Loucy (cell line): ENCODE data around the gene AGK.

Experiments used
- H2AFZ ChIP-seq: fragments of 200-600 bp; sonication (generic); 2 replicates; pipeline ENCODE4 v1.6.0; 2016; ENCODE audit warnings: antibody characterized with exemption, mild to moderate bottlenecking, low read length, moderate library complexity
- H3F3A ChIP-seq: fragments of 200-600 bp; 2 replicates; pipeline ENCODE4 v1.6.0; 2016; ENCODE audit warnings: antibody characterized with exemption, low read depth, mild to moderate bottlenecking
- H3K27me3 ChIP-seq: fragments of 200-600 bp; sonication (generic); 2 replicates; pipeline ENCODE4 v1.6.1; 2014; ENCODE audit warnings: low read length, mild to moderate bottlenecking; ENCODE audit not compliant: insufficient read depth, poor library complexity, severe bottlenecking
- H3K36me3 ChIP-seq: fragments of 200-600 bp; sonication (generic); 2 replicates; pipeline ENCODE4 v1.6.1; 2016; ENCODE audit warnings: low read length; ENCODE audit not compliant: insufficient read depth
- H3K4me1 ChIP-seq: fragments of 200-600 bp; sonication (generic); 2 replicates; pipeline ENCODE4 v1.5.1; 2014; ENCODE audit warnings: low read length, mild to moderate bottlenecking; ENCODE audit not compliant: insufficient read depth, poor library complexity, severe bottlenecking
- H3K4me2 ChIP-seq: fragments of 200-600 bp; sonication (generic); 2 replicates; pipeline ENCODE4 v1.6.0; 2014; ENCODE audit warnings: antibody characterized with exemption, low read length, low read depth, mild to moderate bottlenecking; ENCODE audit not compliant: poor library complexity, severe bottlenecking
- H3K4me3 ChIP-seq: fragments of 200-600 bp; sonication (generic); 2 replicates; pipeline ENCODE4 v1.5.1; 2014; ENCODE audit warnings: low read length, mild to moderate bottlenecking, mixed read lengths; ENCODE audit not compliant: poor library complexity, severe bottlenecking
- H3K79me2 ChIP-seq: fragments of 200-600 bp; sonication (generic); 2 replicates; pipeline ENCODE4 v1.6.1; 2014; ENCODE audit warnings: low read length; ENCODE audit not compliant: insufficient read depth
- H3K9ac ChIP-seq: fragments of 200-600 bp; sonication (generic); 2 replicates; pipeline ENCODE4 v1.6.0; 2014; ENCODE audit warnings: mild to moderate bottlenecking, low read depth, low read length, moderate library complexity; ENCODE audit not compliant: poor library complexity, severe bottlenecking
- H3K9me2 ChIP-seq: fragments of 200-600 bp; sonication (generic); replicated peaks from 2 replicates; pipeline ENCODE4 v1.6.1; 2016; ENCODE audit warnings: low read depth, low read length, mixed read lengths
- H3K9me3 ChIP-seq: fragments of 200-600 bp; sonication (generic); 2 replicates; pipeline ENCODE4 v1.6.1; 2014; ENCODE audit warnings: mild to moderate bottlenecking, antibody characterized with exemption, low read length, low read depth; ENCODE audit not compliant: insufficient read depth
- H4K20me1 ChIP-seq: fragments of 200-600 bp; sonication (generic); 2 replicates; pipeline ENCODE4 v1.6.0; 2014; ENCODE audit warnings: antibody characterized with exemption, low read length, mild to moderate bottlenecking; ENCODE audit not compliant: insufficient read depth, poor library complexity, severe bottlenecking
- CTCF ChIP-seq: fragments of 200-600 bp; sonication (generic); conservative IDR thresholded peaks from 2 replicates; pipeline ENCODE4 v1.5.1; 2014; ENCODE audit warnings: mild to moderate bottlenecking, antibody characterized with exemption, low read length
- EZH2phosphoT487 ChIP-seq: fragments of 200-600 bp; IDR thresholded peaks from 2 replicates; pipeline ENCODE4 v1.6.1; 2018; ENCODE audit warnings: antibody characterized with exemption, mild to moderate bottlenecking, moderate library complexity, borderline replicate concordance

Gene AGK

DNA sequence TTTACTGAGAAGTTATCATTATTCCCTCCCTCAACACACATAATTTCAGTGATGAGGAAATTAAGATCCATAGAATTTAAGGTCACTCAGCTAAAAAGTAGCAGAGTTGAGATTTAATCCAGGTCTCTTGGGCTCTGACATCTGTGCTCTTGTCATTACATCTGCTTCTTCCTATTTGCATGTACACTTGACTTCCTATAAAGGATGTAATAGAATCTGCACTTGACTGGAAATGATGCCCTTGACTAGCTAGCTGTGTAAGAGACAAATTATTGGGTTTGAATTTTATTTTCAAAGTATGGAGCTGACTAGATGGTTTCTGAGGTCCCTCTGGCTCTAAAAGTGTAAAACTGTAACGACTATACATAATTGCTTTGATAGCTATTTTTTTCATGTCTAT lies 59.5 kb downstream of the AGK start:
- Histone ChIP-seq H3K9ac (no peak overlapping the region), H3K4me2 (no peak overlapping the region), H3K27me3 (no peaks in the 10 kb centered on the region), H3K9me2 (no peaks in the 10 kb centered on the region), H4K20me1 (no peaks in the 10 kb centered on the region), H3K79me2 (no peaks in the 10 kb centered on the region), H3K9me3 (no peaks in the 10 kb centered on the region), H3F3A (no peaks in the 10 kb centered on the region), H3K36me3 (peaks cover 25% of the 10 kb centered on the region; the same call in 1 of the 2 replicates), H3K4me1 (no peaks in the 10 kb centered on the region), H2AFZ (no peak overlapping the region), H3K4me3 (no peak overlapping the region)
- no peak for TF ChIP-seq CTCF
- TF ChIP-seq EZH2phosphoT487, result no peak

- no peaks in the 10 kb centered on the region for H3K79me2 ChIP-seq
- no peak for TF ChIP-seq CTCF
- TF ChIP-seq EZH2phosphoT487, result no peak
- H3K4me2 ChIP-seq, result no peak overlapping the region
- no peaks in the 10 kb centered on the region for H3K9me3 ChIP-seq
- peaks cover 25% of the 10 kb centered on the region; the same call in 1 of the 2 replicates for H3K36me3 ChIP-seq
- no peak overlapping the region for H3K9ac ChIP-seq
- no peaks in the 10 kb centered on the region for H3K9me2 ChIP-seq
- no peaks in the 10 kb centered on the region for H3K27me3 ChIP-seq
- H2AFZ ChIP-seq, result no peak overlapping the region
- H3K4me1 ChIP-seq, result no peaks in the 10 kb centered on the region
- H3K4me3 ChIP-seq, result no peak overlapping the region
- no peaks in the 10 kb centered on the region for H4K20me1 ChIP-seq
- no peaks in the 10 kb centered on the region for H3F3A ChIP-seq
These were observed 61.7 kb downstream of the AGK start for GRCh38 chr7:141612861-141613260.

DNA sequence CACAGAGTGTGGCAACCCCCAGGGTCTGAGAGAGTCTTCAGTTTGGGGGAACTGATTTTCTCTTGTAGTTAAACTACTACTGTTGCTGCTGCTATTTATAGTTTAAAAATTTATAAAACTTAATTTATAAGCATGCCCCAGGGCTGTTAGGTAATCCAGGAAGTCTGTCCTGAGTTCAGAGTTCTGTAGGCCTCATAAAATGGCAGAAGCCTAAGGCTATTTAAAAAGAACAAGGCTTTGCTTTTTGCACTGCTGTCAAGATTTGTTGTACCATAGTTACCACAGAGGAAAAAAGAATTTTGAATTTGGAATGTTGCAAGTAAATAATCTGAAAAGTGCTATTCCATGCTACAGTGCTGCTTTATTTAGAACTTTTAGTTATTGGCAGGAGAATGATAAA lies 66.1 kb downstream of the AGK start:
- no peaks in the 10 kb centered on the region for H3K4me1 ChIP-seq
- peaks cover 25% of the 10 kb centered on the region; the same call in 1 of the 2 replicates for H3K36me3 ChIP-seq
- no peaks in the 10 kb centered on the region for H3K9me3 ChIP-seq
- no peak overlapping the region for H2AFZ ChIP-seq
- no peaks in the 10 kb centered on the region for H4K20me1 ChIP-seq
- H3K4me3 ChIP-seq, result no peak overlapping the region
- no peak overlapping the region for H3K4me2 ChIP-seq
- TF ChIP-seq CTCF (no peak), EZH2phosphoT487 (no peak)
- no peak overlapping the region for H3K9ac ChIP-seq
- H3F3A ChIP-seq, result no peaks in the 10 kb centered on the region
- no peaks in the 10 kb centered on the region for H3K27me3 ChIP-seq
- no peaks in the 10 kb centered on the region for H3K79me2 ChIP-seq
- no peaks in the 10 kb centered on the region for H3K9me2 ChIP-seq
